GM12878 (cell line): ENCODE measurements around the gene GRM7. TPM values are rescaled to one million over a fixed set of nuclear protein-coding genes. Genes with fewer than 3 reads are reported as not detected.

ENCODE experiments used
- ATAC-seq: fragments of 200-7000 bp; cut with Tn5 transposase; 3 replicates; pipeline ENCODE4 v1.9.1; 2020; ENCODE audit warnings: mild to moderate bottlenecking, moderate library complexity
- BruUV-seq: library from RNA; stranded (reverse); fragments of 400-500 nt; replicated peaks from 2 replicates; lab custom pipeline; 2021; lab: Mats Ljungman, UMichigan
- CTCF ChIA-PET: fragments of 300-600 bp; sonication (Branson Sonifier 250); formaldehyde crosslinking; extraction: SDS; loops from one replicate; lab custom pipeline; 2021; ENCODE audit warnings: inconsistent platforms; lab: Yijun Ruan, JAX
- POLR2A ChIA-PET: fragments of 350-600 bp; formaldehyde crosslinking; extraction: SDS; loops from one replicate; lab custom pipeline; 2021; ENCODE audit warnings: inconsistent platforms; lab: Charles Lee
- RAD21 ChIA-PET: fragments of 300-600 bp; sonication (Branson Sonifier 250); formaldehyde crosslinking; loops from one replicate; lab custom pipeline; 2023; ENCODE audit warnings: antibody characterized with exemption; ENCODE audit not compliant: unreplicated experiment; lab: Charles Lee
- SMC1A ChIA-PET: fragments of 300-600 bp; sonication (Branson Sonifier 250); formaldehyde crosslinking; loops from one replicate; lab custom pipeline; 2023; ENCODE audit not compliant: unreplicated experiment, uncharacterized antibody; lab: Charles Lee
- DNase-seq: peaks from one replicate; pipeline ENCODE4 v3.0.0-alpha.2; 2011; ENCODE audit warnings: low read depth, low spot score
- FAIRE-seq: peaks from 3 replicates; lab custom pipeline; 2011; peaks lifted over from hg19 to GRCh38; lab: Jason Lieb, UNC
- H2AFZ ChIP-seq: 2 replicates; pipeline ENCODE4 v1.6.0; 2011; ENCODE audit warnings: low read depth, low read length, control low read depth; ENCODE audit not compliant: control insufficient read depth
- H3K27ac ChIP-seq: 2 replicates; pipeline ENCODE4 v1.5.1; 2011; ENCODE audit warnings: control low read depth; ENCODE audit not compliant: control insufficient read depth, insufficient read depth
- H3K27me3 ChIP-seq, 2 experiments: replicated peaks in 1 of 2; 2 replicates each; pipeline versions ENCODE4 v1.6.0 to v1.6.1; 2011; ENCODE audit warnings: low read length in 1 of 2; ENCODE audit not compliant: control insufficient read depth in 2 of 2, insufficient read depth in 2 of 2
- H3K36me3 ChIP-seq, 2 experiments: 2 replicates each; pipeline ENCODE4 v1.5.1; 2011; ENCODE audit warnings: low read length in 1 of 2; ENCODE audit not compliant: control insufficient read depth in 2 of 2, insufficient read depth in 2 of 2
- H3K4me1 ChIP-seq: 2 replicates; pipeline ENCODE4 v1.6.1; 2011; ENCODE audit warnings: mild to moderate bottlenecking, low read length, moderate library complexity, mixed read lengths; ENCODE audit not compliant: control insufficient read depth, insufficient read depth
- H3K4me2 ChIP-seq: 2 replicates; pipeline ENCODE4 v1.6.0; 2011; ENCODE audit warnings: control low read depth; ENCODE audit not compliant: control insufficient read depth, insufficient read depth
- H3K4me3 ChIP-seq: fragments of 200-600 bp; sonication (generic); 2 replicates; pipeline ENCODE4 v1.5.1; 2016
- H3K79me2 ChIP-seq: 2 replicates; pipeline ENCODE4 v1.6.0; 2011; ENCODE audit warnings: low read length; ENCODE audit not compliant: control insufficient read depth, insufficient read depth
- H3K9ac ChIP-seq: 2 replicates; pipeline ENCODE4 v1.8.0; 2011; ENCODE audit warnings: low read length, control low read depth, mixed read lengths; ENCODE audit not compliant: control insufficient read depth, insufficient read depth
- H3K9me3 ChIP-seq: replicated peaks from 3 replicates; pipeline ENCODE4 v1.5.1; 2011; ENCODE audit warnings: mild to moderate bottlenecking, low read length; ENCODE audit not compliant: control insufficient read depth, insufficient read depth
- H4K20me1 ChIP-seq: 2 replicates; pipeline ENCODE4 v1.6.0; 2011; ENCODE audit not compliant: control insufficient read depth, insufficient read depth
- BCLAF1 ChIP-seq: fragments of 450-650 bp; IDR thresholded peaks from 2 replicates; pipeline ENCODE4 v1.6.1; 2017; ENCODE audit warnings: antibody characterized with exemption, mild to moderate bottlenecking, moderate library complexity
- CHD4 ChIP-seq: fragments of 200-600 bp; sonication (generic); IDR thresholded peaks from 2 replicates; pipeline ENCODE4 v1.6.1; 2016; ENCODE audit warnings: mild to moderate bottlenecking
- EP300 ChIP-seq, 2 experiments: fragments of 150-350 bp in 1 of 2; IDR thresholded peaks; 2 replicates each; pipeline ENCODE4 v1.6.1; 2011 to 2012; ENCODE audit warnings: low read depth in 2 of 2, low read length in 2 of 2, borderline replicate concordance in 1 of 2, improper control_type of control experiment in 1 of 2, inconsistent platforms in 1 of 2; ENCODE audit not compliant: control insufficient read depth in 1 of 2
- IRF3 ChIP-seq: fragments of 450-650 bp; IDR thresholded peaks from 2 replicates; pipeline ENCODE4 v1.6.1; 2014; ENCODE audit warnings: mild to moderate bottlenecking
- MTA3 ChIP-seq: IDR thresholded peaks from 2 replicates; pipeline ENCODE4 v1.6.1; 2012; ENCODE audit warnings: low read length, inconsistent platforms, borderline replicate concordance
- NR2C1 ChIP-seq: fragments of 450-650 bp; IDR thresholded peaks from 2 replicates; pipeline ENCODE4 v1.6.1; 2017; ENCODE audit warnings: antibody characterized with exemption, mild to moderate bottlenecking, moderate library complexity
- SRF ChIP-seq, 2 experiments: IDR thresholded peaks; 2 replicates each; pipeline ENCODE4 v1.6.1; 2011; ENCODE audit warnings: low read depth in 2 of 2, low read length in 2 of 2, mild to moderate bottlenecking in 1 of 2, moderate library complexity in 1 of 2
- ZBED1 ChIP-seq: IDR thresholded peaks from 2 replicates; pipeline ENCODE4 v1.6.1; 2016; ENCODE audit warnings: borderline replicate concordance
- WGBS: methylation state at CpG from one replicate; pipeline ENCODE4 v1.1.6; 2016; ENCODE audit warnings: low lambda C conversion rate; ENCODE audit not compliant: insufficient replicate concordance, insufficient coverage; ENCODE audit errors: missing lambda C conversion rate; 5-methylcytosine and 5-hydroxymethylcytosine counted together
- in situ Hi-C: fragments of 300-500 bp; cut with MboI; formaldehyde crosslinking; loops from 9 replicates; pipeline ENCODE4 v1.14.3; 2018; ENCODE audit warnings: mixed read lengths
- intact Hi-C: fragments of 100-400 bp; cut with micrococcal nuclease; formaldehyde crosslinking; loops from one replicate; pipeline ENCODE4 v1.14.2; 2022; ENCODE audit not compliant: unreplicated experiment
- polyA plus RNA-seq, 11 experiments: library from polyadenylated mRNA; depleted of rRNA in 4 of 11; unstranded in 6 of 11; stranded (reverse) in 5 of 11; fragments of >200 nt; fragmentation: Nextera tagmentation in 4 of 11; fragmentation: Illumina TruSeq in 1 of 11; extraction: Ambion mirVana in 4 of 11; extraction: Trizol in 1 of 11; gene quantifications; 1 replicate in 1 of 11; 2 replicates in 10 of 11; pipeline versions ENCODE4 v1.2.1 to v1.2.3, GENCODE V29; 2011 to 2016; ENCODE audit warnings: inconsistent platforms in 2 of 11, missing spikeins in 2 of 11, low read depth in 1 of 11
- total RNA-seq, 4 experiments: library from RNA; depleted of rRNA in 3 of 4; stranded (reverse); fragments of >200 nt in 3 of 4; fragmentation: Illumina TruSeq in 1 of 4; extraction: Trizol in 1 of 4; gene quantifications; 2 replicates each; pipeline versions ENCODE4 v1.2.1 to v1.2.3, GENCODE V29; 2013 to 2021
- TF ChIP-seq, protein P1 (sequence below): IDR thresholded peaks from 2 replicates; pipeline ENCODE4 v1.6.1; 2012; ENCODE audit warnings: low read depth, low read length, improper control_type of control experiment
- TF ChIP-seq, protein P2 (sequence below): fragments of 450-650 bp; IDR thresholded peaks from 2 replicates; pipeline ENCODE4 v1.6.1; 2018; ENCODE audit warnings: borderline replicate concordance, mild to moderate bottlenecking; ENCODE audit not compliant: partially characterized antibody
- TF ChIP-seq, protein P3 (sequence below): IDR thresholded peaks from 2 replicates; pipeline ENCODE4 v1.6.1; 2012; ENCODE audit warnings: improper control_type of control experiment, low read depth, low read length; ENCODE audit not compliant: insufficient replicate concordance

Gene GRM7
- total and polyA plus RNA-seq, 10 of the 15 experiments (the other 5 are each of a cell fraction or from before 2014, with no cell fraction given), result not detected

DNA sequence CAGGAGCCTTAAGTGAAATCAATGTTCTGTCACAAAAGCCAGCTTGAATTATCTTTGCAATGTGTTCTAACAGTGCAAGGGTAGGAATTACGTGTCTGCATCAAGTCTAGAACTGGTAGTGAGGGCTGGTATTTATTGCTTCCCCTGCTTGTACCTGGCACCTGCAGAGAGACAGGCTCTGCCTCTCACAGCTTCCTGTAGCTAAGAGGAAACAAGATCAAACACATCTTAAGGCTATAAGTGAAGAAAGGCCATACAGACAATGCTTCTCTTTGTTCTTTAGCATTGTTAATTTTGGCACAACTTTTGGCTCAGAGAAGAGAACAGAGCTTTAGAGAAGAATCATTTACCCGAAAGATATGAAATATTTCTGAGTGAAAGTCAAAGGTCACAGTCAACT, 479.9 kb downstream of the GRM7 start:
- no peaks in the 10 kb centered on the region for H3K9me3 ChIP-seq
- no peaks in the 10 kb centered on the region for H3K27me3 ChIP-seq
- FAIRE-seq (no peak), DNase-seq (no peak), ATAC-seq (no peak)
- no peaks in the 10 kb centered on the region for H4K20me1 ChIP-seq
- ChIA-PET POLR2A (no interaction called here), SMC1A (no interaction called here), RAD21 (no interaction called here), CTCF (no interaction called here)
- H3K36me3 ChIP-seq, result no peaks in the 10 kb centered on the region
- H3K79me2 ChIP-seq, result no peaks in the 10 kb centered on the region
- H3K4me3 ChIP-seq, result no peak overlapping the region
- H3K9ac ChIP-seq, result no peak overlapping the region
- intact Hi-C loops, result no loop called here
- no TSS peak for BruUV-seq
- no peak overlapping the region for H2AFZ ChIP-seq
- in situ Hi-C loops, result no loop called here
- WGBS, result 5% methylated on average over 2 of the region's 2 CpGs
- H3K4me1 ChIP-seq, result no peaks in the 10 kb centered on the region
- H3K27ac ChIP-seq, result no peak overlapping the region
- H3K4me2 ChIP-seq, result no peak overlapping the region
- no peak for TF ChIP-seq NR2C1
- no peak for TF ChIP-seq ZBED1
- TF ChIP-seq IRF3, result no peak
- no peak for TF ChIP-seq MTA3
- TF ChIP-seq EP300 (IDR thresholded peaks at IDR 0.05; ENCODE audit: borderline replicate concordance in 1 of 2, control insufficient read depth in 1 of 2, low read depth in 2 of 2, low read length in 2 of 2), result no peak
- TF ChIP-seq, protein P1, sequence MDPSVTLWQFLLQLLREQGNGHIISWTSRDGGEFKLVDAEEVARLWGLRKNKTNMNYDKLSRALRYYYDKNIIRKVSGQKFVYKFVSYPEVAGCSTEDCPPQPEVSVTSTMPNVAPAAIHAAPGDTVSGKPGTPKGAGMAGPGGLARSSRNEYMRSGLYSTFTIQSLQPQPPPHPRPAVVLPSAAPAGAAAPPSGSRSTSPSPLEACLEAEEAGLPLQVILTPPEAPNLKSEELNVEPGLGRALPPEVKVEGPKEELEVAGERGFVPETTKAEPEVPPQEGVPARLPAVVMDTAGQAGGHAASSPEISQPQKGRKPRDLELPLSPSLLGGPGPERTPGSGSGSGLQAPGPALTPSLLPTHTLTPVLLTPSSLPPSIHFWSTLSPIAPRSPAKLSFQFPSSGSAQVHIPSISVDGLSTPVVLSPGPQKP, result no peak
- TF ChIP-seq BCLAF1, result no peak
- TF ChIP-seq, protein P2, sequence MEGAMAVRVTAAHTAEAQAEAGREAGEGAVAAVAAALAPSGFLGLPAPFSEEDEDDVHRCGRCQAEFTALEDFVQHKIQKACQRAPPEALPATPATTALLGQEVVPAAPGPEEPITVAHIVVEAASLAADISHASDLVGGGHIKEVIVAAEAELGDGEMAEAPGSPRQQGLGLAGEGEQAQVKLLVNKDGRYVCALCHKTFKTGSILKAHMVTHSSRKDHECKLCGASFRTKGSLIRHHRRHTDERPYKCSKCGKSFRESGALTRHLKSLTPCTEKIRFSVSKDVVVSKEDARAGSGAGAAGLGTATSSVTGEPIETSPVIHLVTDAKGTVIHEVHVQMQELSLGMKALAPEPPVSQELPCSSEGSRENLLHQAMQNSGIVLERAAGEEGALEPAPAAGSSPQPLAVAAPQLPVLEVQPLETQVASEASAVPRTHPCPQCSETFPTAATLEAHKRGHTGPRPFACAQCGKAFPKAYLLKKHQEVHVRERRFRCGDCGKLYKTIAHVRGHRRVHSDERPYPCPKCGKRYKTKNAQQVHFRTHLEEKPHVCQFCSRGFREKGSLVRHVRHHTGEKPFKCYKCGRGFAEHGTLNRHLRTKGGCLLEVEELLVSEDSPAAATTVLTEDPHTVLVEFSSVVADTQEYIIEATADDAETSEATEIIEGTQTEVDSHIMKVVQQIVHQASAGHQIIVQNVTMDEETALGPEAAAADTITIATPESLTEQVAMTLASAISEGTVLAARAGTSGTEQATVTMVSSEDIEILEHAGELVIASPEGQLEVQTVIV, result no peak
- no peak for TF ChIP-seq CHD4
- TF ChIP-seq, protein P3, sequence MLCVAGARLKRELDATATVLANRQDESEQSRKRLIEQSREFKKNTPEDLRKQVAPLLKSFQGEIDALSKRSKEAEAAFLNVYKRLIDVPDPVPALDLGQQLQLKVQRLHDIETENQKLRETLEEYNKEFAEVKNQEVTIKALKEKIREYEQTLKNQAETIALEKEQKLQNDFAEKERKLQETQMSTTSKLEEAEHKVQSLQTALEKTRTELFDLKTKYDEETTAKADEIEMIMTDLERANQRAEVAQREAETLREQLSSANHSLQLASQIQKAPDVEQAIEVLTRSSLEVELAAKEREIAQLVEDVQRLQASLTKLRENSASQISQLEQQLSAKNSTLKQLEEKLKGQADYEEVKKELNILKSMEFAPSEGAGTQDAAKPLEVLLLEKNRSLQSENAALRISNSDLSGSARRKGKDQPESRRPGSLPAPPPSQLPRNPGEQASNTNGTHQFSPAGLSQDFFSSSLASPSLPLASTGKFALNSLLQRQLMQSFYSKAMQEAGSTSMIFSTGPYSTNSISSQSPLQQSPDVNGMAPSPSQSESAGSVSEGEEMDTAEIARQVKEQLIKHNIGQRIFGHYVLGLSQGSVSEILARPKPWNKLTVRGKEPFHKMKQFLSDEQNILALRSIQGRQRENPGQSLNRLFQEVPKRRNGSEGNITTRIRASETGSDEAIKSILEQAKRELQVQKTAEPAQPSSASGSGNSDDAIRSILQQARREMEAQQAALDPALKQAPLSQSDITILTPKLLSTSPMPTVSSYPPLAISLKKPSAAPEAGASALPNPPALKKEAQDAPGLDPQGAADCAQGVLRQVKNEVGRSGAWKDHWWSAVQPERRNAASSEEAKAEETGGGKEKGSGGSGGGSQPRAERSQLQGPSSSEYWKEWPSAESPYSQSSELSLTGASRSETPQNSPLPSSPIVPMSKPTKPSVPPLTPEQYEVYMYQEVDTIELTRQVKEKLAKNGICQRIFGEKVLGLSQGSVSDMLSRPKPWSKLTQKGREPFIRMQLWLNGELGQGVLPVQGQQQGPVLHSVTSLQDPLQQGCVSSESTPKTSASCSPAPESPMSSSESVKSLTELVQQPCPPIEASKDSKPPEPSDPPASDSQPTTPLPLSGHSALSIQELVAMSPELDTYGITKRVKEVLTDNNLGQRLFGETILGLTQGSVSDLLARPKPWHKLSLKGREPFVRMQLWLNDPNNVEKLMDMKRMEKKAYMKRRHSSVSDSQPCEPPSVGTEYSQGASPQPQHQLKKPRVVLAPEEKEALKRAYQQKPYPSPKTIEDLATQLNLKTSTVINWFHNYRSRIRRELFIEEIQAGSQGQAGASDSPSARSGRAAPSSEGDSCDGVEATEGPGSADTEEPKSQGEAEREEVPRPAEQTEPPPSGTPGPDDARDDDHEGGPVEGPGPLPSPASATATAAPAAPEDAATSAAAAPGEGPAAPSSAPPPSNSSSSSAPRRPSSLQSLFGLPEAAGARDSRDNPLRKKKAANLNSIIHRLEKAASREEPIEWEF, result no peak
- no peak for TF ChIP-seq SRF (IDR thresholded peaks at IDR 0.05; ENCODE audit: low read depth in 2 of 2, low read length in 2 of 2)
